Right renal pelvis (tissue), 4 donors: ENCODE measurements around the gene ADAM15. TPM values are rescaled to one million over a fixed set of nuclear protein-coding genes. Genes with fewer than 3 reads are reported as not detected.

Experiments
- DNase-seq, 4 donors: peaks; one replicate each; pipeline ENCODE4 v3.0.0-alpha.2; 2013; ENCODE audit warnings: low read depth in 4 of 4, low spot score in 3 of 4, missing footprints in 1 of 4
- polyA plus RNA-seq, 4 donors: library from polyadenylated mRNA; unstranded; fragments of 120-200 nt; gene quantifications; one replicate each; pipeline ENCODE4 v1.2.1, GENCODE V29; 2013; ENCODE audit not compliant: insufficient read length in 4 of 4

ADAM15 gene
- polyA plus RNA-seq, 4 donors: 42.9 to 63.4 (median 44.4) TPM

DNA sequence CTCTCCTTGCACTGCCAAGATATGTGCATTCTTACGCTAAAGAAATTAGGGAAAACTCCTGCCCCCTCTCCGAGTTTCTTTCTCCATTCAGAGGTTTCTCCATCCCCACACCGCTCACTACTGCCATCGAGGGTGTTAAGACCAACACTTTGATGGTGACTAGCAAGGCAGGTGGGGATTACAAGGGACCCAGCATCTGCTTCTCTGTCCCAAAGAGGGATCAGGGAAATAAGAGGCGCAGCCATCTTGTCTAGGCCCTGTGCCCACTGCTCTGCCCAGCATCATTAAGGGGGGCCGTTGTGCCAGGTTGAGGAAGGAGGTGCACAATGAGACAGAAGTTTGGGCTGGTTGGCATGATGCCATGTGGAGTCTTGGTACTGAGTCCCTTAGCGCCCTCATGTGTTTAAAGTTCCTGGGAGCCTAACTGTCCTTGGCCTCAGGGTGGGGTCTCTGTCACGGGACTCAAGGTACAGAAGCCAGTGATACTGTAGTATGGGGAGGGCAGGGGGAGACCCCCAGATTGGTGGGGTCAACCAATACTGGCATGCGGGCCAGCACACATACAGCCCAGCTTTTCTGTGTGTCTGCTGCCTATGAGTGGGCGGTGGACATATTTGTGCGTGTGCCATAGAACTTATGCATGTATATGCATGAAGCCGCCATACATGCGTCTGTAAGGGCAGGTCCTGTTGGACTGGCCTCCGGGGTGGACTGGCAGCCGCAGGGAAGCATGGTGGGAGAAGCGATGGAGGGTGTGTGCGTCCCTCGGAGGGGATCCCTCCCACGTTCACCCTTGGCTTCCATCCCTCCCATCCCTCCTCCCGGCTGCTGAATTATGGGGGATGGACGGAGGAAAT lies 33.0 kb downstream of the ADAM15 start:
- no peak for DNase-seq

DNA sequence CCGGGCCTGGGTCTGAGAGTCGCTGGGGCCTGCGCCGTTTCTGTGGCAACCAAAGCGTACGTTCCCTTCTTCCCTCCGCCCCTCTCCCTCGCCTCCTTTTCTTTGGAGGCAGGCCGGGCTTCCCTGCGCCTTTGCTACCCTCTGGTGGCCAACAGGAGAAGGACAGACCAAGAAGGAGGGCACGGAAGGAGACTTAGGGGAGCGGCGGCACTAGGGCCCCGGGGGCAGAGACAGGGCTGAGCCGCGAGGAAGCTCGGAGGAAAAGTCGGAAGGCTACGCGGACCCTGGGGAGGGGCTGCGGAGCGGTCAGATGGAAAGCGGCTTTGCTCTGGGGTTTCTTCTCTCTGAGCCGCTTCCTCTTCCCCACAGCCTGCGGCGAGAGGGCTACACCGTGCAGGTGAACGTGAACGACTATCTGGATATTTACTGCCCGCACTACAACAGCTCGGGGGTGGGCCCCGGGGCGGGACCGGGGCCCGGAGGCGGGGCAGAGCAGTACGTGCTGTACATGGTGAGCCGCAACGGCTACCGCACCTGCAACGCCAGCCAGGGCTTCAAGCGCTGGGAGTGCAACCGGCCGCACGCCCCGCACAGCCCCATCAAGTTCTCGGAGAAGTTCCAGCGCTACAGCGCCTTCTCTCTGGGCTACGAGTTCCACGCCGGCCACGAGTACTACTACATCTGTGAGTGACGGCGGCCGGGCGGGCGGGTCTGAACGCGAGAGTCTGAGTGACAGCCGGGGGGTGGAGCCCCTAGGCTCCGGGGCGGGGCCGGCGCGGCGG lies 33.8 kb downstream of the ADAM15 start:
- peak; percentile 95 to 98 (median 96) for DNase-seq

DNA sequence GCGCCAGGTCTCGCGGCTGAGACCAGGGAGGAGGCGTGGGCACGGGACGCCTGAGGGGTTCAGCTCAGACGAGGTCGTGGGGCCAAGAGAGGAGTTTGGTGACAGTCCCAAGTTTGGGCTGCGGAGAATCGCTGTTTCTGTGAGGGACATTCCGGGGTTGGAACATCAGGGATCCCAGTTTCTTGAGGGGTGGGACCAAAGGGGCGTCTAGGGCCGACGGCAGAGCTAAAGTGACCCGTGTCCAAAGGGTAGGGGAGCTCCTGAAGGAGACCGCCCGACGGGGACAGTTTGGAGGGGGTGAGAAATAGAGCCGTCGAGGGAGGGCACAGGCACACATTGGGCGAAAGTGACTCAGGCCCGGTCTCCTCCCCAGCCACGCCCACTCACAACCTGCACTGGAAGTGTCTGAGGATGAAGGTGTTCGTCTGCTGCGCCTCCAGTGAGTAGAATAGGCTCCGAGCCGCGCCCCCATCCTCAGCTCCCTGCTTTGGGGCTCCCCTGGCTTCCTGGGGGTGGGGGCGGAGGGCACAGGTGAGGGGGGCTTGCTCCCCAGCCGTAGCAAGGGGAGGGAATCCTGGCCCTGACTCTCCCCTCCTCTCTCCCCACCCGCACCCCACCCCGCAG lies 34.5 kb downstream of the ADAM15 start:
- DNase-seq: no peak

DNA sequence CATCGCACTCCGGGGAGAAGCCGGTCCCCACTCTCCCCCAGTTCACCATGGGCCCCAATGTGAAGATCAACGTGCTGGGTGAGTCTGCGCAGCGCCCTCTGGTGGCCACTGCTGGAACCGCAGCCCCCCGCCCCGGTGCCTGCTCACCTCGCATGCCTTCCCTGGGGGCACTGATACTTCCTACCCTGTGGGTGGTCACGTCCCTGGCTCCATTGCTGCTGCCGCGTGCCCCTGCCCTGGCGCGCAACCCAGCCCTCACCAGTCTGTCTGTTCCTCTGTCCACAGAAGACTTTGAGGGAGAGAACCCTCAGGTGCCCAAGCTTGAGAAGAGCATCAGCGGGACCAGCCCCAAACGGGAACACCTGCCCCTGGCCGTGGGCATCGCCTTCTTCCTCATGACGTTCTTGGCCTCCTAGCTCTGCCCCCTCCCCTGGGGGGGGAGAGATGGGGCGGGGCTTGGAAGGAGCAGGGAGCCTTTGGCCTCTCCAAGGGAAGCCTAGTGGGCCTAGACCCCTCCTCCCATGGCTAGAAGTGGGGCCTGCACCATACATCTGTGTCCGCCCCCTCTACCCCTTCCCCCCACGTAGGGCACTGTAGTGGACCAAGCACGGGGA lies 35.1 kb downstream of the ADAM15 start:
- no peak for DNase-seq

DNA sequence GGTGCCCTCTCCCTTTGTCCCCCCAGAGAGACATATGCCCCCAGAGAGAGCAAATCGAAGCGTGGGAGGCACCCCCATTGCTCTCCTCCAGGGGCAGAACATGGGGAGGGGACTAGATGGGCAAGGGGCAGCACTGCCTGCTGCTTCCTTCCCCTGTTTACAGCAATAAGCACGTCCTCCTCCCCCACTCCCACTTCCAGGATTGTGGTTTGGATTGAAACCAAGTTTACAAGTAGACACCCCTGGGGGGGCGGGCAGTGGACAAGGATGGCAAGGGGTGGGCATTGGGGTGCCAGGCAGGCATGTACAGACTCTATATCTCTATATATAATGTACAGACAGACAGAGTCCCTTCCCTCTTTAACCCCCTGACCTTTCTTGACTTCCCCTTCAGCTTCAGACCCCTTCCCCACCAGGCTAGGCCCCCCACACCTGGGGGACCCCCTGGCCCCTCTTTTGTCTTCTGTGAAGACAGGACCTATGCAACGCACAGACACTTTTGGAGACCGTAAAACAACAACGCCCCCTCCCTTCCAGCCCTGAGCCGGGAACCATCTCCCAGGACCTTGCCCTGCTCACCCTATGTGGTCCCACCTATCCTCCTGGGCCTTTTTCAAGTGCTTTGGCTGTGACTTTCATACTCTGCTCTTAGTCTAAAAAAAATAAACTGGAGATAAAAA lies 35.9 kb downstream of the ADAM15 start:
- DNase-seq: no peak

DNA sequence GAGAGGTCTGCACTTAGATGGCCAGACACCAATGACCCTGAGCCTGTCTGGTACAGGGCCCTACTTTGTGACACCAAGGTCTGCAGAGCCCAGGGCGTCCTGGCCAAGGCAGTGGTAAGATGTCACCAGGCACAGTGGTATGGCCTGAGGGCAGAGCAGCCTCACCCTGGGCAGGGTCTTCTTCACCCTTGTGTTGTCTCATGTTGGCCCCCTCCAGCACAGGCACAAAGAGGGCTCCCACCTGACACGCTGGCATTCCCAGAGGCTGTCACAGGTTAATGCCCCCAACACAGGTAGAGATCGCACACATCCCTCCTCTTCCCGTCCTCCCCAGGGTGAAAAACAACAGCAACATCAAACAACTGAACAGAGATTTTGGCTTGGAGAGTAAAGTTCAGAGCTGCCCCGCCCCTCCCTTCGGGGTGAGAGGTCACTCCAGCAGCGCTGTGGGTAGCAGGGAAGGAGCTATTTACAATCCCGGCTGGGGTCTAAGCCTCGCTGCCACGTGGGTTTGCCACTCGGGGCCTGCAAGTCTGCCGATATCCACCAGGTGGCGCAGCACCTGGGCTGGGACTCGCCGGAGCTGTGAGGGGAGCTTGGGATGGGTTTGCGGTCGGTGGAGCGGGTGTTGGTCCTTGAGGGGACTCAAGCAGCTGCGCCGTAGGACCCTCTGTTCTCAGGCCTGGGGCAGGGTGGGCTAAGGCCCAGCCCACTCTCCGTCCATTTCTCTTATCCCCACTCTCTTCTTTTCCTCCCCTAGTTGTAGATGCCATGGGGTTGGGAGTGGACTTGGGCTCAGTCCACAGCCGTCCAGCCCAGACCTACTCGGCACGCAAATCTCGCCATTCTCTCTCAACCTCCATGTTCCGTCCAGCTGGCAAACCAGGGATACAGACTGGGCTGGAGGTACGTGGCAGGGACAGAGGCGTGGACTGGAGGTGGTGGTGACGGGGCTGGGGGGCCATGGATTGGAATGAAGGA lies 40.2 kb downstream of the ADAM15 start:
- no peak for DNase-seq

DNA sequence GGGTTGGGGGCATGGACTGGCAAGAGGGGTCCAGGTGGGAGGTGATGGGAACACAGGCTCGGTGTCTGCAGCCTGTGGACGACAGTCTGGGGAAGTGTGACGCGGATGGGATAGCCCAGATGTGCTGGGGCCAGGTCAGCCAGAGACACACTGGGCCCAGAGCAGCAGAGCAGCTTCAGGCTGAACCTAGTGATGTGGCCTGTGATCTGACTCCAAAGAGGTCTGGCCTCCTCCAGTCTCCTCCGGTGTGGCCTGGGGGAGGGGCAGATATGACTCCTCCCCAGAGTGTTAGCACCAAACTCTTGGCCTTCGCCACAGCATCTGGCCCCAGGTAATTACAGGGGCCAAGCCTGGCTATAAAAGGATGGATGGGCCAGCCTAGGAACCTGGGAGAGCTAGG lies 41.0 kb downstream of the ADAM15 start:
- DNase-seq: no peak

DNA sequence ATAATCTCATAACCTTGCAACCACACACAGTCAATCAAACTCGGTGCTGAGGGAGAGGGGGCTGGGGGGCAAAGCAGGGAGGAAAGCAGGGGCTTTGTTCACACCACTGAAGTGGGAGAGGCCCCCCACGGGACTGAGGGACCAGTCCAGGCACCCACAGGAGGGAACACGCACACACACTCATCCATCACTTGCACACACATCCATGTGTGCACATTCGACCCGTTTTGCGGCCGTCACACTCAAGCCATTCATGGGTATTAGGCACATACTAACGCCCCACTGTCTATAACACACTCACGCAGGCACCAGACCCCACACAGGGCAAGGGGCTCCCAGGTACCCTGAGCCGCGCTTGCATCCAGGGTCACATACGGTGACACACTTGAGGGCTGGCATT lies 41.5 kb downstream of the ADAM15 start:
- no peak for DNase-seq

DNA sequence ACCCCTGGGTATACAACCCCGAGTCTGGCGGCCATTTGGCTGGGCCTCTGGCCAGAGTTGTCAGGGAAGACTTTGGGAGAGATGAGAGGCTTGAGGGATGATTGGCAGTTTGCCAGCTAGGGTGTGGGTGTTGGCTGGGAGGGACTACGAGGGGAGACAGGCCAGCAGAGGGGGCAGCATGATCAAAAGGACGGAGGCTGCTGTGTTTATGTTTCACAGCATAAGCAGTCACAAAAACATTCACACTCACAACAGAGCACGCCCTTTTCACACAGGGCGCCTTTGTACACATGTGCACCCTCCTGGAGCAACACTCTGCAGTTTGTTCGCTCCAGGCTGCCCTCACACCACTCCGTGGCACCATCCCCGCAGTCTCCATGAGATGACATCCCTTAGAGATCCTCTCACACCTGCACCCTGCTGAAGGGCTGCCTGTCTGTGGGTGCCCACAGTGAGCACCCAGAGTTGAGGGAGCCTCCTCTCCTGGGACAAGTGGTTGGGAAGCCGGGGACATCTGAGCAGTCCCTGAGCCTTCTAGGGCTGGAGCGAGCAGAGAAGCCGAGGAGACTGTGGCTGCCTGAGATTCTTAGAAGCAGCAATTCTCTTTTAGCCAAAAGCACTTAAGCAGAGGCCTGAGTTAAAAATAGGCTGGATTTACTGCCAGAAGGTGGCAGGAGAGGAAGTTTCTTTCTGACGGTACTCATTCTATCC lies 43.0 kb downstream of the ADAM15 start:
- no peak for DNase-seq

DNA sequence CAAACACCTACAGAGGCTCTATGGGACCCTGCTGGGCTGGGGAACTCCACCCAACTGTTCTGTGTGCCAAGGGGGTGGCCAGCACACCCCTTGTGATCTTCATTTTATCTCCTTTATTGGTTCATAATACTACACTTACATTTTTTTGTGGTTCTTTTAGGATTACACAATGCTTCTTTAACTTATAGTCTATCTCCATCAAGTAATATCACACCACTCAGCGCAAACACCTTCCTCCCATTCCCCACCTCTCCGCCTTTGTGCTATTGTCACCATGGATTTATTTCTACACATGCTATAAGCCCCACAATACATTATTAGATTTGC lies 43.5 kb downstream of the ADAM15 start:
- no peak for DNase-seq

DNA sequence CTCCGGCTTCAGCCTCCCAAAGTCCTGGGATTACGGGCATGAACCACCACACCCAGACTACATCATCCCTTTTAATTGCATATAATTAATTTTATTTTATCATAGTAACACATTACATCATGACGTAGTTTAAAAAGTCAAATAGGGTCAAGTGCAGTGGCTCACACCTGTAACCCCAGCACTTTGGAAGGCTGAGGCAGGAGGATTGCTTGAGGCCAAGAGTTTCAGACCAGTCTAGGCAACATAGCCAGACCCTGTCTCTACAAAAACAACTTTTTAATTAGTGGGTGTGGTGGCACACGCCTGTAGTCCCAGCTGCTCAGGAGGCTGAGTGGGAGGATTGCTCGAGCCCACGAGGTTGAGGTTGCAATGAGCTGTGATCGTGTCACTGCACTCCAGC lies 48.2 kb downstream of the ADAM15 start:
- DNase-seq: no peak

DNA sequence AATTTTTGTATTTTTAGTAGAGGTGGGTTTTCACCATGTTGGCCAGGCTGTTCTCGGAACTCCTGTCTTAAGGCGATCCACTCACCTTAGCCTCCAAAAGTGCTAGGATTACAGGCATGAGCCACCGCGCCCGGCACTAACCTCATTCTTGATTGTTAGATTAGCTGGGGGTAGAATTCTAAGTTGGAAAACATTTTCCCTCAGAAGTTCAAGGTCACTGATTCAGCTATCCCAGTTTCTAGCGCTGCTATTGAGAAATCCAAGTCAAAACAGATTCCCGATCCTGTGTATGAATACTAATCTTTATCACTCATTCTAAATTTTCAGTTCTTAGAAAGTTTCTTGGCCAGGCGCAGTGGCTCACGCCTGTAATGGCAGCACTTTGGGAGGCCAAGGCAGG lies 52.2 kb downstream of the ADAM15 start:
- no peak for DNase-seq

DNA sequence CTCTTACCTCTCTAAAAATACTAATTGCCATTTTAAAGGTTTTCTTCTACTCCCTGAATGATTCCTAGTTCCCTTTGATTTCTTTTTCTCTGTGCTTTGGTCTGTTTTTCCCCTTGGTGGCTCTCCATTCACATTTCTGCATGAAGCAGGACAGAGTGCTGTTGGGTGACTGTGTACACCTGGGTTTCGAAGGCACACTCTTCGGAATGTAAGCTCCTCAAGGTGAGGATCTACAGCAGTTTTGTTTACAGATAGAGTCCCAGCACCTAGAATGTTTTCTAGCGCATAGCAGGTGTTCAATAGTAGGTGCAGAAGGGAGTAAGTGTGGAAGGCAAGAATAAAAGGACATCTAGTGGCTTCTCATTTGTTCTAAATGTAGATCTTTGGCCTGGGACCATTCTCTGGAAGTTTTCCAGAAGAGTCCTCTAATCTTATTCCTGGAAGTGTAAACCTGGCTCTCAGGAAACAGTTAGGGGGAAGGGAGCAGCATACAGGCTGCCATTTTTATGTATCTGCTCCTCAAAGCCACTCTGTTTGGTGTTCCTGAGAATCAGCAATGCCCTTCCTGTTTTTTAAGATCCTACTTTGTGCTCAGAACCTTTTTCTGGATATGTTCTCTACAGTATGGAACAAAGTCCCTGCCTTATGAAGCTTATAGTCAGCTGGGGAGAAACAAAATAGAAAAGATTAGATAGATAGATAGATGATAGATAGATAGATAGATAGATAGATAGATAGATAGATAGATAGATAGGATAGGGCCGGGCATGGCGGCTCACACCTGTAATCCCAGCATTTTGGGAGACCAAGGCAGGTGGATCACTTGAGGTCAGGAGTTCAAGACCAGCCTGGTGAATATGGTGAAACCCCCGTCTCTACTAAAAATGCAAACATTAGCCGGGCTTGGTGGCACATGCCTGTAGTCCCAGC lies 53.8 kb downstream of the ADAM15 start:
- no peak for DNase-seq

DNA sequence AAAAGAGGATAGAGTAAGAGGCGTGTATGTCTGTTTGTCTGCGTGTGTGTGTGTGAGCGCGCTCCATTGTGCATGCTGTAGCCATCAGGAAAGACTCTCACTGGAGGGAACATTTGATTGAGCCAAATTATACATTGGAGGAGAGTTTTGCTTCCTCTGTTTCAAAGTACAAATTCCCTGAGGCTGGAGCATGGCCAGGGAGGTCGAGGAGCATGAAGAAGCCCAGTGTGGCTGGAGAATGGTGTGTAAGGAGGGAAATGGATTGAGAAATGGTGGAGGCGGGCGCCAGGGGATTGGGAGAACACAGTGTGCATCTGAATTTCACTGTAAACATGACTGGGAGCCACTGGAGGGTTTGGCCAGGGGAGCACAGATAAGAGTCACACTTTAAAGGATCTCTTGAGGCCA lies 54.5 kb downstream of the ADAM15 start:
- DNase-seq: no peak

DNA sequence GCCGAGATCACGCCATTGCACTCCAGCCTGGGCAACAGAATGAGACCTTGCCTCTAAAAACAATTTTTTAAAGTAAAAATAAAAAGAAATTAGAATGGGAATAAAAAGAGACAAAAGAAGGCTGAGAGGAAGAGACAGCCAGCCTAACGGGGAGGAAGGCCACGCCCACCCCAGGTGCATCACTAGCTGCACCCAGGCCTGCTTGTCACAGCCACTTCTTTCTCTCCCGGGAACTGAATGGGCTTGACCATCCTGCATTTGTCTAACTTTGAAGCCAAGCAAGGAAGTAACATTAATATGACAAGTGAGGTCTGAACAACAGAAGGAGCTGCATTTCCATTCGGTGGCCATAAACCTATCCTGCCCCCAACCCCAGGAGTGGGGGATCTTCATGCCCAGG lies 55.7 kb downstream of the ADAM15 start:
- no peak for DNase-seq

DNA sequence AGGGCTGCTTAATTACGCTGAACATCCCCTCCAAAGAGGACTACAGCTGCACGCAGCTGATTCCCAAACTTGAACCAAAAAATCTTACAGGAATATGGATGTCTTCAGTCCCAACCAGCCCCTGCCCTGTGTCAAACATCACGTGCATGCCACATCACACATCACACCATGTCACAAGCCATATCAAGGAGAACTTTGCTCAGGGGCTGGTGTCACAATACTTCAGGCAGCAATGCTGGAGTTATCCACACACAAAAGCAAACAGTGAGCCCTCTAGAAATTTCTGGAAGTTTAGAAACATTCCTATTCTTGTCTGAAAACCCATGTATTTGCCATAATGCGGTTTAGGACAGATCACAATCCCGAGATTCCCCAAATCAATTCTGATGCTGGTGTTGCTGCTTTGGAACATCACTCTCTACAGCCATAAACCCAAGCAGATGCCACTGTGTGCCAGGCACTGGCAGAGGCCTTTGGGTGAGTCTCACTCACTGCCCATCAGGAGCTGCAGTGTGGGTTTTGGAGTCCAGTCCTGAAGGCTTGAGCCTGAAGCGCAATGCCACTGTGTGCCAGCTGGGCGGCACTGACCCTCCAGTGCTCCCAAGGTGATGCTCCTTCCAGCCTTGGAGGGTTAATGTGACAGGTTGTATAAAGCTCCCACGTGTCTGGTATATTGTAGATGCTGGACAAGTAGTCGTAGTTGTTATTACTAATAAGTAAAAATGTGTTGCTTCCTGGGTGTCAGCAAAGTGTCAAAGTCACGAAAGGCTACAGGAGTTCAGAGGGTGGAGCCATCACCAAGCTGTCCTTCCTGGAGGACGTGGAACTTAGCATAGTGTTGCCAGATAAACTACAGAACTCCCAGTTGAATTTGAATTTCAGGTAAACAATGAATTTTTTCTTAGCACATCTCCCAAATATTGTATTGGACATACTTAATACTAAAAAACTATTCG lies 56.5 kb downstream of the ADAM15 start:
- no peak for DNase-seq

DNA sequence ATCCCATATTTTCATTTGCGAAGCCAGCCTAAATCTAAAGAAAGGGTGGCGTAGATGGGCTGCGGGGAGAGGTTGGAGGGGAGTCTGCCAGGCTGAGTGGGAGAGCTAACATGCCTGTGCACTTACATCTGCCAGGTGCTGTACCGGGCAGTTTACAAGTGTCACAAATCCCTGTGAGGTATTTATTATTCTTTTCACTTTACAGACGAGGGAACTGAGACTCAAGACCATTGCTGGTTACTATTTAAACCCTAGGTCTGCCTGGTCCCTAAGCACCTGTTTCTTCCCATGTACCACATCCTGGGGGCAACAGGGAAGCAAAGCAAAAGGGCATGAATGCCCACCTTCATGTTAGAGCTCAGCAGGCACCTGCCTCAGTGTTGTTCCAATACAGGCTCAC lies 57.2 kb downstream of the ADAM15 start:
- DNase-seq: no peak
